Measurements from ENCODE around the gene CFAP43. TPM values are rescaled to one million over a fixed set of nuclear protein-coding genes. Genes with fewer than 3 reads are reported as not detected.

The CFAP43 gene
- total RNA-seq, 2 donors from 2014 or later = 2.6 to 4.1 TPM

GRCh38 chr10:104247513-104248146, 15.5 kb upstream of the CFAP43 start:
- H3K4me1 Mint-ChIP-seq = peaks cover 19% of the 10 kb centered on the region
- H3K27me3 Mint-ChIP-seq (ENCODE audit: insufficient read depth) = no peaks in the 10 kb centered on the region
- TF ChIP-seq, protein P1, sequence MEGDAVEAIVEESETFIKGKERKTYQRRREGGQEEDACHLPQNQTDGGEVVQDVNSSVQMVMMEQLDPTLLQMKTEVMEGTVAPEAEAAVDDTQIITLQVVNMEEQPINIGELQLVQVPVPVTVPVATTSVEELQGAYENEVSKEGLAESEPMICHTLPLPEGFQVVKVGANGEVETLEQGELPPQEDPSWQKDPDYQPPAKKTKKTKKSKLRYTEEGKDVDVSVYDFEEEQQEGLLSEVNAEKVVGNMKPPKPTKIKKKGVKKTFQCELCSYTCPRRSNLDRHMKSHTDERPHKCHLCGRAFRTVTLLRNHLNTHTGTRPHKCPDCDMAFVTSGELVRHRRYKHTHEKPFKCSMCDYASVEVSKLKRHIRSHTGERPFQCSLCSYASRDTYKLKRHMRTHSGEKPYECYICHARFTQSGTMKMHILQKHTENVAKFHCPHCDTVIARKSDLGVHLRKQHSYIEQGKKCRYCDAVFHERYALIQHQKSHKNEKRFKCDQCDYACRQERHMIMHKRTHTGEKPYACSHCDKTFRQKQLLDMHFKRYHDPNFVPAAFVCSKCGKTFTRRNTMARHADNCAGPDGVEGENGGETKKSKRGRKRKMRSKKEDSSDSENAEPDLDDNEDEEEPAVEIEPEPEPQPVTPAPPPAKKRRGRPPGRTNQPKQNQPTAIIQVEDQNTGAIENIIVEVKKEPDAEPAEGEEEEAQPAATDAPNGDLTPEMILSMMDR (conservative IDR thresholded peaks at IDR 0.05) = no peak

GRCh38 chr10:104246976-104247375, 14.8 kb upstream of the CFAP43 start:
- no peak overlapping the region for H3K9ac ChIP-seq (ENCODE audit: extremely low read depth, low read length, poor library complexity, severe bottlenecking)
- no peaks in the 10 kb centered on the region for H3K4me1 ChIP-seq (ENCODE audit: control insufficient read depth, insufficient read depth, low read length)
- no peaks in the 10 kb centered on the region for H3K36me3 ChIP-seq (ENCODE audit: control insufficient read depth, insufficient read depth, low read length)
- TF ChIP-seq, protein P1 (conservative IDR thresholded peaks at IDR 0.05) = no peak
- Mint-ChIP-seq H3K36me3 (ENCODE audit: low read depth) (peaks cover 24% of the 10 kb centered on the region), H3K9me3 (peaks cover 44% of the 10 kb centered on the region), H3K27me3 (ENCODE audit: insufficient read depth) (no peaks in the 10 kb centered on the region), H3K27ac (no peak overlapping the region), H3K4me3 (no peak overlapping the region), H3K4me1 (peaks cover 16% of the 10 kb centered on the region)
- H3K27me3 ChIP-seq (ENCODE audit: control insufficient read depth, insufficient read depth, low read length, poor library complexity, severe bottlenecking) = no peaks in the 10 kb centered on the region
- DNase-seq = no peak
- peaks cover 39% of the 10 kb centered on the region for H3K9me3 ChIP-seq (ENCODE audit: control insufficient read depth, low read length)
- 89 to 95% methylated on average over 2 of the region's 2 CpGs for whole genome bisulfite sequencing, 2 experiments (ENCODE audit: insufficient coverage in 1 of 2, insufficient read length in 1 of 2)
- H3K4me3 ChIP-seq (ENCODE audit: low read length) = peak overlapping the region; percentile 42
- no peak overlapping the region for H3K27ac ChIP-seq (ENCODE audit: low read depth, low read length)

More at GRCh38 chr10:104247513-104248146, 15.5 kb upstream of the CFAP43 start:
- peaks cover 24% of the 10 kb centered on the region for H3K36me3 Mint-ChIP-seq (ENCODE audit: low read depth)
- no peaks in the 10 kb centered on the region for H3K27me3 ChIP-seq (ENCODE audit: control insufficient read depth, insufficient read depth, low read length, poor library complexity, severe bottlenecking)
- H3K4me3 Mint-ChIP-seq = no peak overlapping the region
- H3K27ac ChIP-seq (ENCODE audit: low read depth, low read length) = no peak overlapping the region
- peaks cover 50% of the 10 kb centered on the region for H3K9me3 Mint-ChIP-seq
- H3K27ac Mint-ChIP-seq = no peak overlapping the region
- H3K36me3 ChIP-seq (ENCODE audit: control insufficient read depth, insufficient read depth, low read length) = no peaks in the 10 kb centered on the region
- 94 to 100% methylated on average over 2 to 3 of the region's 3 CpGs for WGBS, 2 experiments (ENCODE audit: insufficient coverage in 1 of 2, insufficient read length in 1 of 2)
- DNase-seq = no peak
- H3K4me3 ChIP-seq (ENCODE audit: low read length) = peak overlapping the region; percentile 42
- H3K9me3 ChIP-seq (ENCODE audit: control insufficient read depth, low read length) = peaks cover 44% of the 10 kb centered on the region
- H3K4me1 ChIP-seq (ENCODE audit: control insufficient read depth, insufficient read depth, low read length) = peaks cover 3% of the 10 kb centered on the region
- H3K9ac ChIP-seq (ENCODE audit: extremely low read depth, low read length, poor library complexity, severe bottlenecking) = no peak overlapping the region

DNA sequence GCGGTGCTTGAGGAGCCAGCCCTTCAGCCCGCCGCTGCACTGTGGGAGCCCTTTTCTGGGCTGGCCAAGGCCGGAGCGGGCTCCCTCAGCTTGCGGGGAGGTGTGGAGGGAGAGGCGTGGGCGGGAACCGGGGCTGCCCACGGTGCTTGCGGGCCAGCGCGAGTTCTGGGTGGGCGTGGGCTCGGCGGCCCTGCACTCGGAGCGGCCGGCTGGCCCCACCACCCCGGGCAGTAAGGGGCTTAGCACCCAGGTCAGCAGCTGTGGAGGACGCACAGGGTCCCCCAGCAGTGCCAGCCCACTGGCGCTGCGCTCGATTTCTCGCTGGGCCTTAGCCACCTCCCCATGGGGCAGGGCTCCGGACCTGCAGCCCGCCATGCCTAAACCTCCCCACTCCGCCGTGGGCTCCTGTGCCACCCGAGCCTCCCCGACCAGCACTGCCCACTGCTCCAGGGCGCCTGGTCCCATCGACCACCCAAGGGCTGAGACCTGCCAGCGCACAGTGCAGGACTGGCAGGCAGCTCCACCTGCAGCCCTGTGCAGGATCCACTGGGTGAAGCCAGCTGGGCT, 13.0 kb upstream of the CFAP43 start:
- Histone ChIP-seq H3K36me3 (ENCODE audit: control insufficient read depth, insufficient read depth, low read length) (no peaks in the 10 kb centered on the region), H3K9ac (ENCODE audit: extremely low read depth, low read length, poor library complexity, severe bottlenecking) (no peak overlapping the region), H3K4me3 (ENCODE audit: low read length) (no peak overlapping the region), H3K4me1 (ENCODE audit: control insufficient read depth, insufficient read depth, low read length) (no peaks in the 10 kb centered on the region), H3K9me3 (ENCODE audit: control insufficient read depth, low read length) (peaks cover 32% of the 10 kb centered on the region), H3K27me3 (ENCODE audit: control insufficient read depth, insufficient read depth, low read length, poor library complexity, severe bottlenecking) (no peaks in the 10 kb centered on the region), H3K27ac (ENCODE audit: low read depth, low read length) (no peak overlapping the region)
- Mint-ChIP-seq H3K27ac (no peak overlapping the region), H3K4me3 (no peak overlapping the region), H3K9me3 (peaks cover 37% of the 10 kb centered on the region), H3K4me1 (peaks cover 8% of the 10 kb centered on the region), H3K27me3 (ENCODE audit: insufficient read depth) (no peaks in the 10 kb centered on the region), H3K36me3 (ENCODE audit: low read depth) (peaks cover 24% of the 10 kb centered on the region)
- 93% methylated on average over 34 of the region's 34 CpGs; no CpG with 5 or more reads in 1 of the 2 experiments for WGBS, 2 experiments (ENCODE audit: insufficient coverage in 1 of 2, insufficient read length in 1 of 2)
- TF ChIP-seq, protein P1 (conservative IDR thresholded peaks at IDR 0.05) = no peak
- DNase-seq = no peak
